ENCODE data around the gene SEPTIN1.
"Not testable (repeated sequence)": the region's sequence is repeated elsewhere in the genome, so short reads cannot be mapped to it uniquely, and the experiment has no call there.

SEPTIN1 gene

DNA sequence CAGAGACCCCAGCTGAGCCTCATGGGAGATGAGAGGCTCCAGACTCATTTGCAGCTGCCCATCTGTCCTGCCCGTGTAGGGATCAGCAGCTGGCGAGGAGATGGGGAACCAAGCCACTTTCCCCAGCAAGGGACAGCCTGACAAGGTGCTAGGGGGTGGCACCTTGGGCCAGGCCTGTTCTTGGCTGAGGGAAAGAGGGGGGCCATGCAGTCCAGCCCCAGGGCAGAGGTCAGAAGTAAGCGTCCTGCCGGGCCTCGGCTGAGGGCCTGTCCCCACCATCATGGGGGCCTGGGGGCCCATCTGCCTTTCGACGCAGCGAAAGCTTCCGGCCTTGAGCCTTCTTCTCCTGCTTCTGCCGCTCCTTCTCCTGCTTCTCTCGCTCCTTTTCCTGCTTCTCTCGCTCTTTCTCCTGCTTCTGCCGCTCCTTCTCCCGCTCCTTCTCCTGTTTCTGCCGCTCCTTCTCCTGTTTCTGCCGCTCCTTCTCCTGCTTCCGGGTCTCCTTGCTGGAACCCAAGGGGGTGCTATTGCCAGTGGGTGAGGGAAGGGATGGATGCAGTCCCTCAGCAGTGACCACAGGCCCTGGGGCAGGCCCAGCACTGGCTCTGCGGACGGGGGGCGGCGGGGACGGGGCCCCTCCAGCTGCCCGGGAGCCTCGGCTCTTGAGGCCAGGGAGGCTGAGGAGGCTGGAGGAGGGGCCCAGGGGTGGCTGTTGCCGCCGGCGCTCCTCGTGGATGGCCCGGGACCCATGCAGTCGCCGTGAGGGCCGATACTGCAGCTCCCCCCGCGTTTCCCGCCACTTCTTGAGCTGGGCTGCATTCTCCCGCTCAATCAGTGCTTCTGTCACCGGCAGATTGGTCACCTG is 24.4 kb downstream of the SEPTIN1 start:
- no peak for DNase-seq (ENCODE audit: low spot score)

DNA sequence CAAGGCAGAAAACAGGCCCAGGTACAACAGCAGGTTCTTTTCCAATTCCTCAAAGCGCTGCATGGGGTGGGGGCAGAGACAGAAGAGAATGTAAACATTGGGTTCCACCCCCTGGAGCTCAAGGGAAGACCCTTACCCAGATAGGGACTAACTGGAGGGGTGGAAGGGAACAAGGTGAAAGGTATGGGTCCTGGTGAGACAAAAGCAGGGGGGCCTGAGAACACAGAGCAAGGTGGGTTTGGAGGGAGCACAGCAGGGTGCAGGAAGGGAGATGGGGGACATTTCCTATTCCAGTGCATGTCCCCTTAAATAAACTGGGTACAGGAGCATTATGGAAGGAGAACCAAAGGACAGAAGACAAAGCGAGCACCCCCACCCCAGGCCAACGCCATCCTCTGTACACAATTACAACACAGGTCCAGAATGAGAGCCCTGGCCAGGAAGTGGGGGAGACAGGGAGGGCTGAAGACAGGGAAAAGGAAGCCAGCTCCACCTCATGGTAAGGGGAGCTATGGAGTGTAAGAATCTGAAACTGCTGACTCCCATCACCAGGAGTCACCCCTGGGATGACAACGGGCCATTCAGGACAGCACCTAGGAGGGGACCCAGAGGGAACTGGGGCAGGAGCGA is 25.2 kb downstream of the SEPTIN1 start:
- no peak for DNase-seq (ENCODE audit: low spot score)

DNA sequence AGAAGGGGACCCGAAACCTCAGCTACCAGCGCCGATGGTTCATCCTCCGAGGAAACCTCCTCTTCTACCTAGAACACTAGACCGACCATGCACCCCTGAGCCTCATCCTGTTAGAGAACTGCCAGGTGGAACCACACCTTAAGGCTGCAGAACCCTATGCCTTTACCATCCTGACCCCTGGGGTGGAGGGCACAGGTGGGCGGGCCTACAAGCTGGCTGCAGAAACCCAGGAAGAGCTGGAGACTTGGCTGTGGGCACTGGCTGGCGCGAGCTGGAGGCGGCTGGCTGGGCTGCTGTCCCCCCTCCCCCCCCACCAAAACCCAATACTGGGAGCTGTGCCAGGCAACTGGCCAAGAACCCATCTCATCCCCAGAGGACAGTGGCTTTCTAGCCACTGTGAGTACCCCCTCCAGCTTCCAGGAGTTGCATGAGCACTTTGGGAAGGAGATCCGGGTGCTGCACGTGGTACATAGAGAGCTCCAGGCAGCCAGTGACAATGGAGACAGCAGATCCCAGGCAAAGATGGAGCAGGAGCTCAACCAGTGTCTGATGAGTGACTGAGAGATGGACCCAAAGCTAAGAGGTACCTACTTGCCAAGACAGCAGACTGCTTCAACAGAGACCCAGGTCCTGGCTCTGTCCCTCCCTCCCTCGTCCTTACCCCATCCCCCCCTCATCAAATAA is 25.8 kb downstream of the SEPTIN1 start:
- DNase-seq (ENCODE audit: low spot score): no peak

DNA sequence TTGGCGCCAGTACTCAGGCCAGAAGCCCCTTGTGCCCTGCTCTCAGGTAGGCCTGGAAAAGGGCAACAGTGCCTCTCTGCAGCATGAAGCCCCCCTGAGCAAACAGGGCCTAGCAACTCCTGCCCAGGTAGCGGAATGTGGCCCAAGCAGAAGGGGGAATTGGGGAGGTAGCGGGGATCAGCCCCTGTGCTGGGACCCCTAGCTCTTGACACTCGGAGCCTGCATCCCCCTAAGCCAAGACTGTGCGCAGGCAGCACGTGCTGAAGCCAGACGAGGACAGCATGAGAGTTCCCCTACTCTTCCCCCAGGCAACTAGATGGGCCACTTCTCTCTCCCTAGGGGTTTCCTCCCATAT is 26.4 kb downstream of the SEPTIN1 start:
- DNase-seq (ENCODE audit: low spot score): no peak

DNA sequence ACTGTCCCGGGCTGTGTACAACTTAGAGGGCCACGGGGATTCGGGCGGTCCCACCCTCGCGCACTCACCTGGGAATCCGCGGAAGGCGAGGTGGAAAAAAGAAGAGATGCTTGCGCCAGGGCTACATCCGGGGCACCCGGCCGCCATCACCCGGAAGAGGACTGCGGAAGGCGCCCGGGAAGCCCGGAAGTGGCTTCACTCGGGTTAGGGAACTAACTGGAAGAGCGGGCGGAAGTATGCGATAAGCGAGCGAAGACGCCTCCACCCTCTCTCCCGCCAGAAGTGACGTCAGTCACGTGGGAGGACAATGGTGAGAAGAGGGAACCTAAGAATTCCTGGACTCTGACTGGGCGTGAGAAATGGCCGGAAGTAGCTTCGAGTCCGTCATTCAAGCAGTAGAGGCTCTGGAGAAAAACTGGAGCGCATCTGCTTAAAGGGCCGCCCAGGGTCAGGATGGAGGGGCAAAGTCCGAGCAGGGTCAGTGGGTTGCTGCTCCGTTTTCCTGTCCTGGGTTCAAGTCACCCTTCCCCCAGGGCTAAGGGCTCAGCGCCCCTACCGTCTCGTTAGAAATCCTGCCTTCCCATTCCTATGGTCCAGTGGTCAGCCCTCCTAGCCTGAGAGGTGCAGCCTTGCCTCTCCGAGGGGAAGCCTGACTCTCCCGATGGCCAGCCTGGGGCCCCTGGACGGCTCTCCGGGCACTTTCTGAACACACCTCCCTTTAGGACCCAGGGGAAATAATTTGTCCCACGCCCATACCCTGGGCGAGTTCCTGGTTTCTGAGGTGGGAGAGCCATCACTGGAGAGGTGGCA is 27.0 kb downstream of the SEPTIN1 start, which contains the start of gene CD2BP2:
Gene CD2BP2 (minus strand): TSS at position 165 of the 810 bp plus-strand sequence. CDS start 627 bp downstream, outside the sequence.
- DNase-seq (ENCODE audit: low spot score): peak; percentile 95

DNA sequence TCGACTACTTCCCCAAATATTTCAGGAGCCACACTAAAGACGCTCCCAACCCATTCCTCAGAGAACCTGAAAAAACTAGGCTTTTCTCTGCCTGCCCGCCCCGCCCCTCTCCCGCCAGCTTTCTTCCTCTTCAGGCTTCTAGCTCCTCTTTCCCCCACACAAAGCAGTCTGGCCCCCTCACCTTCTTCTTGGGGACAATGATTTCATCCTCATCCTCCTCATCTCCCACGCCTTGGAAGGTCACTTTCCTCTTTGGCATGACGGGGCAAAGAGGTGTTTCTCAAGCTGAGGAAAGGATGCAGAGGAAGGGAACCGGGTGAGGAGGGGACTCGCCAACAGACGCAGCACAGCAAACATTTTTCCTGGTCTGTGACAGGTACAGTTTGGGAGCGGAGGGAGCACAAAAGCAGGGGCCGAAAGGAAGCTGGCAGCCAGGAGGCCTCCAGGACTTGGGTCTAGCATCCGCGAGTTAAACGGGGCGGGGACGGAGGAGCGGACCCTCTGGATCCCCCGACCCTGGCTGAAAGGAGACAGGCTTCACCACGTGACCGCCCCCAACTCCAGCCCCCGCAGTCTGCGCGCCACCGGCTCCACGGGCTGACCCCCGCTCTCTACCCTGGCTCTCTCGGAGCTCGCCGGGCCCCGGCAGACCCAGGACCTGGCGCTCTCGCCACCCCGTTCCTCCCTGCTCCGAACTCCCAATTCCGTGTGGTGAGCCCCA is 27.8 kb downstream of the SEPTIN1 start:
- peak; percentile 11 for DNase-seq (ENCODE audit: low spot score)

DNA sequence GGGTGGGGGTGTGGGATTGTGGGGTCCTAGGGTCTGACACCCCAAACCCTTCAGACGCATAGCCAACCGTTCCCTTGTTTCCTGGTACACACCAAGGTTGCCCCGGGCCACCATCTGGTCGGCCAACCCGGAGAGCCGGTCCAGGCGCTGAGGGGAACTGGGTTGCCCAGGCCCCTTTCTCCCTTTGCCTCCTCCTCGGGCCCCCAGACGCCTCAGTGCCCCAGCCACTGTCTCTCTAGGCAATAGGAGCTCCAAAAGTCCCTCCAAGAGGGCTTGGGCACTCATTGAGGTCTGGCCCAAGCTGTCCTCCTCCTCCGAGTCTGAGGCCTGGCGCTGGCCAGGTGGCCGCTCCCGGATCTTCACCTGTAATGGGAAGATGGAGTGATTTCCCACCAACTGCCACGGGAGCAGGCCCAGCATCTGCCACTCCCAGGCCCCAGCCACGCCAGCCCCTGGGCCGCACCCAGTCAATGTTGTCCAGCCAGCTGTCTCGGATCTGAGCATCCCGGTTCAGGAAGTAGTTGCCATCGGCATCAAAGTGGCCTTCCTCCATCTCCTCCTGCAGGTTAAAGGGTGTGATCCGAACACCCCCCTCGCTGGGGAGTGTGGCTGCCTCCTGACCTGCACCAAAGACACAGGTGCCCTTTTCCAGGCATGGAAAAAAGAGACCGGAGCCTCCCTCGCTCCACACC is 28.8 kb downstream of the SEPTIN1 start:
- no peak for DNase-seq (ENCODE audit: low spot score)

DNA sequence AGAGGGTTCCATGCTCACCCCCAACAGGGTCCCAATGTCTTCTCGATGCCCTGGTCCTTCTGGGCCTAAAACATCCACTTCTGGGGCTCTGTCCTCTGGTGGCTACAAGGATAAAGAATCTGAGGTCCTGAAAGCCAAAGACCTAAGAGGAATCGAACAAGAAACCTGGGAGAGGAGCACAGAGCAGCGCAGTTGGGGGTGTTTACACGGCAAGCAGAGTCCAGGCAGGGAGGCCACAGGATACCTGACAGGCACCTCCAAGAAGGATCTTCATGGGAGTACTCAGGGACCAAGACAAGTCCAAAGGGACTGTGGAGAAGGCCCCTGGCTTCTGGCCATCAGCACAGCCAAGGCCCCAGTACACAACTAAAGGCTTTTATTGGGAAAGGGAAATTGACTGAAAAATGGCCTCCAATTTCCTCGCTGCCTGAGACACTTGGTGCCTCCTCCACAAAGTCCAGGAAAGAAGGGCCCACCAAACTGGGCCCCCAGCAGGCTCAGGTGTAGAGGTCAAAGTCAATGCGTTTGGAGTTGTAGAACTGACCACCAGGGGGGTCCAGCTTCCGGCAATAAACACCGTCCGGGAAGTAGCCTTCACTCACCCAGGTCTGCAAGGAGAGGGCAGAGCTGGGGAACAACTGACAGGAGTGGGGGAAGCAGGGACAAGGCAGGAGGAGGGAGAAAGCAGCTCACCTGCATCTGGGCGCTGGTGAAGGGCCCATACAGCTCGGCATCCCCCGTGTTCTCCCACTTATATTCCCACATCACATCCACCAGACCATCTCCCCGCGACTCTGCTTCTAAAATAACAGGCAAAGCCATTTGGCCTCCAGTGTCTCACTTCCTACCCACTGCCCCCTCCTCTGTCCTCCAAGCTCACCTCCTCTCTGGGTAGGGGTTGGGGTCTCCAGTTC is 29.6 kb downstream of the SEPTIN1 start:
- DNase-seq (ENCODE audit: low spot score): no peak

DNA sequence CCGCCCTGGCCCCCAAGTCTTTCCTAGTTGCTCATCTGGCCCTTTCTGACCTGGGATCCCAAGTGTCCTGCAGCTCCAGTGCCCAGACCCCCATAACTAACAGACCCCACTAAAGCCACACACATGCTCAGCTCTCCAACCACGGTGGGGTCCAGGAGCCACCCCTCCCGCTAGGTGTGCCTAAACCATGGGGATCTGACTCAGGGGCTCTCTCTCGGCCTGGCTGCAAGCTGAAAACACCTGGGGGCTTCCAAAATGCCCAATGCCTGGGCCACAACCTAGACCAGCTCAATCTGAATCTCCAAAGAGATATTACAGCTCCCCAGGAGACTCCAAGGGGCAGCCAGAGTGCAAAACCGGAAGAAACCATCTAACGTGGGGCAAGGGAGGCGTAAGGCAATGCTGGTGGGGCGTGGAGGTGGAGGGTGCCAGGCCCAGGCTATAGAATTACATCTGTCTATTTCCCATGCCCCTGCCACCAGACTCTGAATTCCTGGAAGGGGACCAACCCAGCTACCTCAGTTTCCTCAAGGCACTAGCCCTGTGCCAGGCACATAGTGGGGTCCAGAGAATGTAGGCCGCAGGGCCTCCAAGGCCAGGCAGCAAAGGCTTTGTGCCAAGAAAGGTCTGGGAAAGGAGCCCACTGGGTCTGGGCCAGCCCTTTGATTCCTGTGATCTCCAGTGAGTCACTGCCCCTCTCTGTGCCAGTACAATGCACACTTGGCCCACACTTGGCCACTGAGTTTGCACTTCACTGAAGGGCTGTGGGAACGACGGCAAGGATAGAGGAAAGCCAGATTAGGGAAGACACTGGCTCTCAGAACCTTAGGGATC is 30.6 kb downstream of the SEPTIN1 start:
- DNase-seq (ENCODE audit: low spot score): peak; percentile 86

DNA sequence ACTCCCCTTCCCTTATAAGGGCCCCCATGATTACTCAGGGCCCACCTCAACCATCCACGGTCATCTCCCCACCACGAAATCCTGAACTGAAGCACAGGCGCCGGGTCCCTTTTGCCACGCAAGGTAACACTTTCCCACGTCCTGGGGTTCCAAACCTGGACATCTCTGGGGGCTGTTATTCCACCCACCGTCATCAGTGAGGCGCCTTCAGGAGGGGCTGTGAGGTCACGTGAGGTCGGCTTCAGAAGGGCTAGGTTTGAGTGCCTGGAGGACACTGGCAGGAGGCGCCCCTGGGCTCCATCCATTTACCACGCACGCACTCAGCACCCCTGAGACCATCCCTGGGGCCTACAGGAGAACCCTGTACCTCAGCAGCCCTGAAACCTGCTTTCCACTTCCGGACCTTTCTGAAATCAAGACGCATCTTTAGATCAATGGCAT is 31.3 kb downstream of the SEPTIN1 start:
- DNase-seq (ENCODE audit: low spot score): no peak

DNA sequence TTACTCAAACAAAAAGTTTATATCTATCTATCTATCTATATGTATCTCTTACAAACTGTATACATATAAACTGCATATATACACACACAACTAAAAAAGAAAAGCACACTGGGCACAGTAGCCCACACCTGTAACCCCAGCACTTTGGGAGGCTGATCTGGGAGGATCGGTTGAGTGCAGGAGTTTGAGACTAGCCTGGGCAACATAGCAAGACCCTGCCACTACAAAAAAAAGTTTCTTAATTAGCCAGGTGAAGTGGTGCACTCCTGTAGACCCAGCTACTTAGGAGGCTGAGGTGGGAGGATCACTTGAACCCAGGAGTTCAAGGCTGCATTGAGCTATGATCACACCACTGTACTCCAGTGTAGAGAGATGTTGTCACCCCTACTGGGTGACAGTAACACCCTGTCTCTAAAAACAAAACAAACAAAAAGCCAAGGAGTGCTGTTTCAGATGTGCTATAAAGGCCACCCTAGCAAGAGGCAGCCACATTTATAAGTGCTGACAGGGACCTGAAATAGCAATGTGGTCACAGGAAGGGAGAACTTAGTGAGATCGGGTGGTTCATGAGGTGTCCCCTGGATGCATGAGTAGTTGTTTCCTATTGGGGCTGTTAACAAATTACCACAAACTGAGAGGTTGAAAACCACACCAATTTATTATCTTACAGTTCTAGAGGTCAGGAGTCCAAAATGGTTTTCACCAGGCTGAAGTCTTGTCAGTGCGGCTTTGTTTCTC is 32.1 kb downstream of the SEPTIN1 start:
- DNase-seq (ENCODE audit: low spot score): no peak

DNA sequence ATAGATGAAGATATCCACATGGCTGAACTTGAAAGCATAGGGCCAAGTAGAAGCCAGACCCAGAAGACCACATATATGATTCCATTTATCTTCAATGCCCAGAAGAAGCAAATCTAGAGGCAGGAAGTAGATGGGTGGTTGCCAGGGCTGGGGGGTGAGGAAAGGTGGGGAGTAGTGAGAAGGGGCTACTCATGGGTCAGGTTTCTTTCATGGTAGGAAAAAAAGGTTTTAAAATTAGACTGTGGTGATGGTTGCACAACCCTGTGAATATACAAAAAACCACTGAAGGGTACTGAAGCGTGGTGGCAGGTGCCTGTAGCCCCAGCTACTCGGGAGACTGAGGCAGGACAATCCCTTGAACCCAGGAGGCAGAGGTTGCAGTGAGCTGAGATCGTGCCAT is 32.7 kb downstream of the SEPTIN1 start:
- no peak for DNase-seq (ENCODE audit: low spot score)

DNA sequence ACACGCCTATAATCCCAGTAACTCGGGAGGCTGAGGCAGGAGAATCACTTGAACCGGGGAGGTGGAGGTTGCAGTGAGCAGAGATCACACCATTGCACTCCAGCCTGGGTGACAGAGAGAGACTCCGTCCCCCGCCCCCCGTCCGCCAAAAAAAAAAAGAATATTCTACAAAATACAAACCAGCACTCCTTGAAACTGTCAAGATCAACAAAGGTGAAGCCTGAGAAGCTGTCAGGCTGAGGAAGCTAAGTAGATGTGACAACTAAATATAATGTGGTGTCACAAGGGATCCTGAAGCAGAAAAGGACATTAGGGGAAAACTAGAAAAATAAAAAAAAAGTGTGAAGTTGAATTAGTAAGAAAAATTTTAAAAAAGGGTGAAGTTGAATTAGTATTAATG is 33.4 kb downstream of the SEPTIN1 start:
- DNase-seq (ENCODE audit: low spot score): no peak

DNA sequence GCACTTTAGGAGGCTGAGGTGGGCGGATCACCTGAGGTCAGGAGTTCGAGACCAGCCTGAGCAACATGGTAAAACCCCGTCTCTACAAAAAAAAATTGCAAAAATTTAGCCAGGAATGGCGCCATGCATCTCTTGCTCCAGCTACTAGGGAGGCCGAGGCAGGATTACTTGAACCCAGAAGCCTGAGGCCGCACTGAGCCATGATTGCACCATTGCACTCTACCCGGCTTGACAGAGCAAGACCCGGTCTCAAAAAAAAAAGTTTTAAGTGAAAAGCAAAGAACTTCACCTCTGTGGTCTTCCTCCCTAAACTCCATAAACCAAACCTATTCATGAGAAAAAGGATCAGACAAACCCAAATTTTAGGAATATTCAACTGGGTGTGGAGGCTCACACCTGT is 34.2 kb downstream of the SEPTIN1 start:
- DNase-seq (ENCODE audit: low spot score): no peak

DNA sequence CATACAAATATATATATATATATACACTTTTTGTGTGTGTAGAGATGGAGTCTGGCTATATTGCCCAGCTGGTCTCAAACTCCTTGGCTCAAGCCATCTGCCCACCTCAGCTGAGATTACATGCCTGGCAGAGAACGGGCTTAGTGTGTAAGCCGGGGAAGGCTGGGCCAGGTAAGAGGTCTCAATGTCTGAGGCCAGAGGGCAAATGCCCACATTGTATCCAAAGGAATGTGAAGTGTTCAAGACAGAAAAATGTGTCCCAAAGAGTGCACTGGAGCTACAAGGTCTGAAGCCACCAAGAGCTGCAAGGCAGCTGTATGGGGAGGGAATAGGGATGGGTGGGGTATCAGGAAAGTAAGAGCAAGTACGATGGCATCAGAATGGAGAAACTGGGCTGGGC is 36.1 kb downstream of the SEPTIN1 start:
- no peak for DNase-seq (ENCODE audit: low spot score)

DNA sequence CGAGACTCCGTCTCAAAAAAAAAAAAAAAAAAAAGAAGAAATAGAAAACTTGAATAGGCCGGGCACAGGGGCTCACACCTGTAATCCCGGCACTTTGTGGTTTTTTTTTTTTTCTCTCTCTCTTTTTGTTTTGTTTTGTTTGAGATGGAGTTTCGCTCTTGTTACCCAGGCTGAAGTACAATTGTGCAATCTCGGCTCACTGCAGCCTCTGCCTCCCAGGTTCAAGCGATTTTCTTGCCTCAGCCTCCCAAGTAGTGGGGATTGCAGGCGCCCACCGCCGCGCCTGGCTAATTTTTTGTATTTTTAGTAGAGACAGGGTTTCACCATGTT is 38.9 kb downstream of the SEPTIN1 start:
- not testable (repeated sequence) for DNase-seq (ENCODE audit: low spot score)

DNA sequence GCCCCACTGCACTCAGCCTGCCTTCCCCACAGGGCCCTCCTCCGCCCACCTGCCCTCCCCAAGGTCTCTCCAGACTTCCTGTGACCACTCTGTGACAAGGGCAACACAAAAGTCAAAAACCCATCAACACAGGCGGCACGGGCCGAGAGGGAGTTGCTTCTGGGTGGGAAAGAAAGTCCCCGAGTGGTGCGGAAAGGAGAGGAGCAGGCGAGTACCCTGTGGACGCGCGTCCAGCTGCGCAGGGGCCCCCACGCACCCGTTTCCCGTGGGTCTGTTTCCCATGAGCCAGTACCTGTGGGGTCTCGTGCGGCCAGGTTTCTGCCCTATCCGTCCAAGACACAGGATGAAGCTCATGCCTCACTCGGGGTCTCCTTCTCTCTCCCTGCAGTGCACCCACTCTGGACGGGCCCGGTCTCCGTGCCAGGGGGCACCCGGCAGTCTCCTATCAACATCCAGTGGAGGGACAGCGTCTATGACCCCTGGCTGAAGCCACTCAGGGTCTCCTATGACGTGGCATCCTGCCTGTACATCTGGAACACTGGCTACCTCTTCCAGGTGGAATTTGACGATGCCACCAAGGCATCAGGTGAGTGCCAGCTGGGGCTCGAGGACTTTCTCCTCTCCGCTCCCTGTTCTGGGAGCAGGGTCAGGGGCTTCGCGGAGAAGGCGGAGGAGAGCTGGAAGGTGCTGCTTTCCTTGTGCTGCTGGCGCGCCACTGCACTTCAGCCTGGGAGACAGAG is 39.4 kb downstream of the SEPTIN1 start:
- DNase-seq (ENCODE audit: low spot score): no peak

Measured in AG20443 (cell line).